Measurements from ENCODE around the gene CHD3.
"Not testable (repeated sequence)": the region's sequence is repeated elsewhere in the genome, so short reads cannot be mapped to it uniquely, and the experiment has no call there.

CHD3 gene

DNA sequence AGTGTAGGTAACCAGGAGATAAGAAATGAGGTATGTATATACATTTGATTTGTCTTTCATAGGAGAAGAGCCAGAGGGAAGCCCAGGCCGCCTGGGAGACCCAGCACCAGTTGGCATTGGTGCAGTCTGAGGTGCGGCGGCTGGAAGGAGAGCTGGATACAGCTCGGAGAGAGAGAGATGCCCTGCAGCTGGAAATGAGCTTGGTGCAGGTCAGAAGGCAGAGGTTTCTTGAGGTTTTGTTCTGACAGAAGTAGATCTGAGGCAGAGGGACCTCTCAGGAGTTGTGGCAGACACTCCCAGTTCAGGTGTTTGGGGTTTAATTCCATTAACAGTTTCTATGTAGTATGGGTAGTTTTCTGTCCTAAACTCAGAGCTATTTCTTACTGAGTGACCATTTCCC lies 51.4 kb downstream of the CHD3 start:
- no peak for DNase-seq

DNA sequence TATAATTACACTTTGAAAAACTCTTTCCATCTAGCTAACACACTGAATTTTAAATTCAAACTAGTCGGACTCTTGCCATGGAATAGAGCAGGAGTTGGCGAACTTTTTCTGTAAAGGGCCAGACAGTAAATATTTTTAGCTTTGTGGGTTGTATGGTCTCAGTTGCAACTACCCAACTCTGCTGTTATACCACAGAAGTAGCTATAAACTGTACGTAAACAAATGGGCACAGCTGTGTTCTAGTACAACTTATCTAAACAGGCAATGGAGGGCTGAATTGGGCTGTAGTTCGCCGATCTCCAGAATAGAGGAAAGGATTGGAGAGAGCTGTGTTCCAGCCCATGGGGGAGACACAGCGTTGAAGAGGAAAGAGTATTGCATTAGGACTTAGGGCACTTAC lies 52.2 kb downstream of the CHD3 start:
- DNase-seq: no peak

DNA sequence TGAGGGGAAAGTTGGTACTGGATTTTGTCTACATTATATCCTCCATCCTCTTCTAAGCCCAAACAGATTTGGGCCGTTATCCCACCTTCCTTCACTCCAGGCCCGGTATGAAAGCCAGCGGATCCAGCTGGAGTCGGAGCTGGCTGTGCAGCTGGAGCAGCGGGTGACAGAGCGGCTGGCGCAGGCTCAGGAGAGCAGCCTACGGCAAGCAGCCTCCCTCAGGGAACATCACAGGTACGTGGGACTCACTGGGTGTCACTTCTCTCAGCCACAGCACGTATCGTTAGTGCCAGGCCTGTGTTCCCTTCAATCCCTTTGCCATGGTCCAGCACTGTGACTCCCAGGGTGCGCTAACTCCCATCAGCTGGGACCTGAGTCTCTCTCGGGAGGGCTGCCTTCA lies 54.7 kb downstream of the CHD3 start:
- DNase-seq: no peak

- DNase-seq: no peak
Observed at GRCh38 chr17:7944326-7944725, 55.7 kb downstream of the CHD3 start.

DNA sequence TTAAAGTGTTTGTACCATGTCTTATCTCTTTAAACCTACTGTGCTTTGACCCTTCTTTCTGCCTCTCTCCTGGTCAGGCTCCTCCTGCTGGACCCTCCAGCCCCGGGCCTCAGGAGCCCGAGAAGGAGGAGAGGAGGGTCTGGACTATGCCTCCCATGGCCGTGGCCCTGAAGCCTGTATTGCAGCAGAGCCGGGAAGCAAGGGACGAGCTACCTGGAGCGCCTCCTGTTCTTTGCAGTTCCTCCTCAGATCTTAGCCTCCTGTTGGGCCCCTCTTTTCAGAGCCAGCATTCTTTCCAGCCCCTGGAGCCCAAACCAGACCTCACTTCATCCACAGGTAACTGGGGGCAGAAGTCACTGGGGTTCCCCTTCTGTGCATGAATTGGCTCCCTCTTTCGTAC lies 57.1 kb downstream of the CHD3 start:
- no peak for DNase-seq

GRCh38 chr17:7946441-7946840 lies 57.9 kb downstream of the CHD3 start:
- no peak for DNase-seq

GRCh38 chr17:7947651-7948050 lies 59.1 kb downstream of the CHD3 start:
- no peak for DNase-seq

DNA sequence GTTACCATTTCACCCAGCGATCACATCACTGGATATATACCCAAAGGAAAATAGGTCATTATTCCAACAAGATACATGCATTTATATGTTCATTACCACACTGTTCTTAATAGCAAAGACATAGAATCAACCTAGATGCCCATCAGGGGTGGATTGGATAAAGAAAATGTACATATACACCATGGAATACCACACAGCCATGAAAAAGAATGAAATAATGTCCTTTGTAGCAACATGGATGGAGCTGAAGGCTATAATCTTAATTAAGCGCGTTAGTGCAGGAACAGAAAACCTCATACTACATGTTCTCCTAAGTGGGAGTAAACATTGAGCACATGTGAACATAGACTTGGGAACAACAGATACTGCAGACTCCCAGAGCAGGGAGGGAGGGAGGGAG lies 62.0 kb downstream of the CHD3 start:
- no peak for DNase-seq

GRCh38 chr17:7951143-7951792 lies 62.7 kb downstream of the CHD3 start:
- DNase-seq: no peak

- DNase-seq: not testable (repeated sequence)
Observed at GRCh38 chr17:7953266-7953665, 64.7 kb downstream of the CHD3 start.

DNA sequence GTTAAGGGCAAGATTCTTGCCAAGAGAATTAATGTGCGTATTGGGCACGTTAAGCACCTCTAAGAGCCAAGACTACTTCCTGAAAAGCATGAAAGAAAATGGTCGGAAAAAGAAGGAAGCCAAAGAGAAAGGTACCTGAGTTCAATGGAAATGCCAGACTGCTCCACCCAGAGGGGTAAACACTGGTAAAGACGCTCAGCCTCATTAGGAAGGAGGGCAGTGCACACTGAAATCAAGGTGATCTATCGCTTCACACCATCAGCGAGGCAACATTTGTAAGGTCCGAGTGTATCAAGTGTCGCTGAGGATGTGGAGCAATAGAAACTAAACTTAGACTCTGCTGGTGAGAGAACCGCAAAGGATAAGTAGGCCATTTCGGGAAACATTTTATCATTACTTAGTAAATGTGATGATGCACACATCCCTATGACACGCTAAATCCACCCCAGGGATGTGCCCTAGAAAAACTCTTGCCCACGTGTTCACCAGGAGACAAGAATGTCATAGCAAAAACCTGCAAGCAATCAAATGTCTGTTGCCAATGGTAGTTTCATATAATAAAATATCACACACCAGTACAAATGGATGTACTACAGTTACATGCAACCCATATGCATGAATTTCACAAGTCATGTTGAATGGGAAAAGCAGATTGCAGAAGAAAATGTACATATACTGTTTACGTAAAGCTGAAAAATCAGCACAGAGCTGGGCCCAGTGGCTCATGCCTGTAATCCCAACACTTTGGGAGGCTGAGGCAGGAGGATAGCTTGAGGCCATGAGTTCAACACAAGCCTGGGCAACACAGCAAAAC lies 67.0 kb downstream of the CHD3 start:
- DNase-seq: no peak

DNA sequence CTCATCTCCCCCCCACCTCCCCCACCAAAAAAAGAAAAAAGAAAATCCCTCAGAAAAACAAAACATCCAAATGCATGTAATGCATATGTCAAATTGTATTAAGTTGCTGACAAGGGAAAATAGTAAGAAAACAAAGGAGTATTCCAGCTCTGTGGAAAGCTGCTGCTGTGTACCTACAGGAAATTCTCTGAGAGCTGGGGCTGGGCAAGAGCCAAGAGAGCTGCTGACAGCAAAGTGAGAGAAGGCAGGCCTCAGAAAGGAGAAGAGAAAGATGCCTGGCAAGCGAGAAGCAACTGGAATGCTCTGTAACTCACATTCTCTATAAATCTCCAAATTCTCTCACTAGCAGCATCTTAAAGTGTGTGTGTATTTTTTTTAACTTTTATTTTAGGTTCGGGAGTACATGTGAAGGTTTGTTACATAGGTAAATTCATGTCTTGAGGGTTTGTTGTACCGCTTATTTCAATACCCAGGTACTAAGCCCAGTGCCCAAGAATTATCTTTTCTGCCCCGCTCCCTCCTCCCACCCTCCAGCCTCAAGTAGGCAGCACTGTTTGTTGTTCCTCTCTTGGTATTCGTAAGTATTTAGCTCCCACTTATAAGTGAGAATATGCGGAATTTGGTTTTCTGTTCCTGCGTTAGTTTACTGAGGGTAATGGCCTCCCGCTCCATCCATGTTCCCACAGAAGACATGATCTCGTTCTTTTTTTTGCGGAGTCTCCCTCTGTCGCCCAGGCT lies 67.8 kb downstream of the CHD3 start:
- peak; percentile 46 for DNase-seq

DNA sequence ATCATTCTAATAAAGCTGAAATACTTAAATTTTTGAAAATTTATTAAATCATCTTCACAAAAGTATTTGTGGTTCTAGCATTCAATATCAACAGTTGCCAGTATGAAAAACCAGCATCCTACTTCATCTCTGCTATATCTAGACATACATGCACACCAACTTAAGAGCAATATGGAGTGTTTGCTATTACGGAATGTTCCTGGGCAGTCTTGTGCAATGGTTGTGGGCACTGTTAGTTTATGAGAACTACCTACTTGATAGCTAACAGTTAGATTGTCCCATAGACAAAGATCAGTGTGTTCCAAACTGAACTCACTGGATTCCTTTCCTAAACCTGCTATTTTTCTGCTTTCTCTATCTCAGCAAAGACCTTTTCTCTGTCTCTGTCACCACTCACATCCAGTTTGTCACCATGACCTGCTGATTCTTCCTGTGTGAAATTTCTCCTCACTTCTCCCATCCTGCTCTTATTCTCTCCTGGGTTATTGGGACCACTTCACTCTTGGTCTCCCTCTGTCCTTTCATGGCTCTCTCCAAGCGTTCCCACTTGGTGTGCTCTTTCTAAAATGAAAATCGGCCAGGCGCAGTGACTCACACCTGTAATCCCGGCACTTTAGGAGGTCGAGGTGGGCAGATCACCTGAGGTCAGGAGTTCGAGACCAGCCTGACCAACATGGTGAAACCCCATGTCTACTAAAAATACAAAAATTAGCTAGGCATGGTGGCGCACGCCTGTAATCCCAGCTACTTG lies 71.1 kb downstream of the CHD3 start:
- no peak for DNase-seq

GRCh38 chr17:7961421-7961820 lies 72.8 kb downstream of the CHD3 start:
- DNase-seq: no peak
